ENCODE measurements around the gene SMCO1. TPM values are rescaled to one million over a fixed set of nuclear protein-coding genes. Genes with fewer than 3 reads are reported as not detected.
"Not testable (repeated sequence)": the region's sequence is repeated elsewhere in the genome, so short reads cannot be mapped to it uniquely, and the experiment has no call there.

The SMCO1 gene
- total RNA-seq, 1 experiment from 2014 or later, result not detected

- Mint-ChIP-seq H3K27me3 (ENCODE audit: insufficient read depth, unreplicated experiment) (no peaks in the 10 kb centered on the region), H3K27ac (ENCODE audit: low read depth, unreplicated experiment) (no peak overlapping the region), H3K4me1 (ENCODE audit: insufficient read depth, unreplicated experiment) (no peaks in the 10 kb centered on the region), H3K4me3 (ENCODE audit: unreplicated experiment) (no peak overlapping the region), H3K9me3 (ENCODE audit: unreplicated experiment) (no peaks in the 10 kb centered on the region), H3K36me3 (ENCODE audit: insufficient read depth, unreplicated experiment) (peaks cover 60% of the 10 kb centered on the region)
- ChIA-PET POLR2A (interaction anchor here (0.7 to 1.1 kb wide), 2 partner anchors 14 to 15 kb away, joined by 3 read pairs; no protein-coding TSS in a partner anchor), CTCF (interaction anchor here (0.6 to 1.4 kb wide), 13 partner anchors 11 to 401 kb away, joined by 3 to 7 read pairs (median 4); partner anchors contain the start of gene SMCO1)
- peak; percentile 32 for TF ChIP-seq CTCF (IDR thresholded peaks at IDR 0.05; ENCODE audit: unreplicated experiment)
- peak; percentile 29 for DNase-seq (ENCODE audit: unreplicated experiment)
- no TSS peak for BruUV-seq (replicated peaks)
- intact Hi-C loops (cut with micrococcal nuclease), result no loop called here
Observed at GRCh38 chr3:196486263-196486662, 28.9 kb downstream of the SMCO1 start.

GRCh38 chr3:196477678-196478077, 37.5 kb downstream of the SMCO1 start:
- Mint-ChIP-seq H3K36me3 (ENCODE audit: insufficient read depth, unreplicated experiment) (peaks cover 81% of the 10 kb centered on the region), H3K4me1 (ENCODE audit: insufficient read depth, unreplicated experiment) (no peaks in the 10 kb centered on the region), H3K27ac (ENCODE audit: low read depth, unreplicated experiment) (no peak overlapping the region), H3K27me3 (ENCODE audit: insufficient read depth, unreplicated experiment) (no peaks in the 10 kb centered on the region), H3K4me3 (ENCODE audit: unreplicated experiment) (no peak overlapping the region), H3K9me3 (ENCODE audit: unreplicated experiment) (no peaks in the 10 kb centered on the region)
- CTCF ChIA-PET, result no interaction called here
- no peak for TF ChIP-seq CTCF (IDR thresholded peaks at IDR 0.05; ENCODE audit: unreplicated experiment)
- POLR2A ChIA-PET, result interaction anchor here (0.7 to 1.0 kb wide), 2 partner anchors 46 to 92 kb away, joined by 3 to 4 read pairs; partner anchors contain the start of gene UBXN7
- BruUV-seq (replicated peaks), result no TSS peak
- intact Hi-C loops (cut with micrococcal nuclease), result no loop called here
- DNase-seq (ENCODE audit: unreplicated experiment), result no peak

- peaks cover 95% of the 10 kb centered on the region for H3K36me3 Mint-ChIP-seq (ENCODE audit: insufficient read depth, unreplicated experiment)
- intact Hi-C loops (cut with micrococcal nuclease), result no loop called here
- H3K27me3 Mint-ChIP-seq (ENCODE audit: insufficient read depth, unreplicated experiment), result no peaks in the 10 kb centered on the region
- H3K9me3 Mint-ChIP-seq (ENCODE audit: unreplicated experiment), result no peaks in the 10 kb centered on the region
- no peaks in the 10 kb centered on the region for H3K4me1 Mint-ChIP-seq (ENCODE audit: insufficient read depth, unreplicated experiment)
- no peak overlapping the region for H3K27ac Mint-ChIP-seq (ENCODE audit: low read depth, unreplicated experiment)
- ChIA-PET POLR2A (no interaction called here), CTCF (no interaction called here)
- no TSS peak for BruUV-seq (replicated peaks)
- no peak overlapping the region for H3K4me3 Mint-ChIP-seq (ENCODE audit: unreplicated experiment)
- no peak for TF ChIP-seq CTCF (IDR thresholded peaks at IDR 0.05; ENCODE audit: unreplicated experiment)
- DNase-seq (ENCODE audit: unreplicated experiment), result no peak
Observed at GRCh38 chr3:196472286-196472685, 42.9 kb downstream of the SMCO1 start.

GRCh38 chr3:196471551-196471950, 43.6 kb downstream of the SMCO1 start:
- BruUV-seq (replicated peaks), result no TSS peak
- peaks cover 94% of the 10 kb centered on the region for H3K36me3 Mint-ChIP-seq (ENCODE audit: insufficient read depth, unreplicated experiment)
- intact Hi-C loops (cut with micrococcal nuclease), result no loop called here
- H3K27me3 Mint-ChIP-seq (ENCODE audit: insufficient read depth, unreplicated experiment), result no peaks in the 10 kb centered on the region
- H3K9me3 Mint-ChIP-seq (ENCODE audit: unreplicated experiment), result no peaks in the 10 kb centered on the region
- H3K27ac Mint-ChIP-seq (ENCODE audit: low read depth, unreplicated experiment), result no peak overlapping the region
- no peaks in the 10 kb centered on the region for H3K4me1 Mint-ChIP-seq (ENCODE audit: insufficient read depth, unreplicated experiment)
- H3K4me3 Mint-ChIP-seq (ENCODE audit: unreplicated experiment), result no peak overlapping the region
- TF ChIP-seq CTCF (IDR thresholded peaks at IDR 0.05; ENCODE audit: unreplicated experiment), result no peak
- ChIA-PET CTCF (no interaction called here), POLR2A (no interaction called here)
- no peak for DNase-seq (ENCODE audit: unreplicated experiment)

- H3K4me3 Mint-ChIP-seq (ENCODE audit: unreplicated experiment); H3K4me1 Mint-ChIP-seq (ENCODE audit: insufficient read depth, unreplicated experiment); BruUV-seq (replicated peaks); H3K27me3 Mint-ChIP-seq (ENCODE audit: insufficient read depth, unreplicated experiment); DNase-seq (ENCODE audit: unreplicated experiment); CTCF ChIA-PET; intact Hi-C loops (cut with micrococcal nuclease); H3K9me3 Mint-ChIP-seq (ENCODE audit: unreplicated experiment); POLR2A ChIA-PET; H3K27ac Mint-ChIP-seq (ENCODE audit: low read depth, unreplicated experiment): not testable (repeated sequence)
- H3K36me3 Mint-ChIP-seq (ENCODE audit: insufficient read depth, unreplicated experiment), result peaks cover 88% of the 10 kb centered on the region
Observed at GRCh38 chr3:196470182-196470581, 45.0 kb downstream of the SMCO1 start.

All from MCF 10A (cell line).